SK-N-MC (cell line): Measurements from ENCODE around the gene ANKRD11.

ENCODE experiments used
- EZH2 ChIP-seq: fragments of 200-600 bp; sonication (generic); IDR thresholded peaks from one replicate; pipeline ENCODE4 v1.6.1; 2017; ENCODE audit warnings: antibody characterized with exemption
- FOXP2 ChIP-seq: optimal IDR thresholded peaks from 2 replicates; pipeline ENCODE3; 2011; ENCODE audit warnings: mild to moderate bottlenecking, moderate library complexity; ENCODE audit not compliant: insufficient read depth; ENCODE audit errors: extremely low read length, control extremely low read depth
- POLR2AphosphoS5 ChIP-seq: IDR thresholded peaks from 2 replicates; pipeline ENCODE4 v1.6.1; 2012; ENCODE audit warnings: mild to moderate bottlenecking, low read depth, low read length, borderline replicate concordance

GRCh38 chr16:89272631-89273030 lies 217.7 kb downstream of the ANKRD11 start:
- TF ChIP-seq EZH2, result no peak
- no peak for TF ChIP-seq POLR2AphosphoS5
- TF ChIP-seq FOXP2, result no peak
